DMS53 treated with DMSO at 0.1 percent for 48 hours (cell line): ENCODE measurements around the gene KIF14.
"Not testable (repeated sequence)": the region's sequence is repeated elsewhere in the genome, so short reads cannot be mapped to it uniquely, and the experiment has no call there.

Source experiments
- DNase-seq: peaks from one replicate; lab custom pipeline; 2025; ENCODE audit not compliant: unreplicated experiment; lab: John Stamatoyannopoulos, UW

The KIF14 gene

GRCh38 chr1:200542162-200542561 is 78.4 kb downstream of the KIF14 start:
- DNase-seq = no peak

GRCh38 chr1:200540281-200540680 is 80.3 kb downstream of the KIF14 start:
- DNase-seq = no peak

- DNase-seq = no peak
Measured at GRCh38 chr1:200538179-200538578, 82.4 kb downstream of the KIF14 start.

GRCh38 chr1:200535605-200536004 is 84.9 kb downstream of the KIF14 start:
- DNase-seq = peak; percentile 75

DNA sequence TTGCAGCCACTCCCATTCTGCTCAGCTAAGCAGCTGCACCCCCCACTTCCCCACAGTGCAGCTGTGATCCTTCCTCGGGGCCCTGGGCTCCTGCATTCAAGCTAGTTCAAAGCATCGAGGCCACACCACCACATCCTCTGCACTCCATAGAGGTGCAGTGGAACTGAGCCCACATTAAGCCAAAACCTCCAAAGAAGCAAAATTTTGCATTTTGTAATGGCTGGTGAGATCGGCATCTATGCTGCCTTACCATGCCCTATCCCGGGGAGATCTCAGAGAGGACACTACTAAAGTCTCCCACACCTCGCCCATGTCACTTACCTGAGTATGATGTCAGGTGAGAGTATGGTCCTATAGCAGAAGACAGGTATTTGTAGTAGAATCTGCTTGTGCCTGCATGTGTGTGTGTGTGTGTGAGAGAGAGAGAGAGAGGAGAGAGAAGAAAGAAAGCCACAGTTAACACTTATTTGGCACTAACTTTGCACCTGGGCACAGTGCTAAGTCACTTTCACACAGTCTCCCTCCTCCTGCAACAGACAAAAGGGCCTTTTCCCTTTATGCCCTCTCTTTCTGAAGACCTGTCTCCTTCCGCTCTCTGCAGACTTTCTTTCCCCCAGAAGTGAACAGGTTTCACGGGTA is 89.8 kb downstream of the KIF14 start:
- DNase-seq = no peak

- DNase-seq = no peak
Measured at GRCh38 chr1:200528858-200529606, 91.5 kb downstream of the KIF14 start.

- no peak for DNase-seq
Measured at GRCh38 chr1:200527670-200528069, 92.9 kb downstream of the KIF14 start.

- no peak for DNase-seq
Measured at GRCh38 chr1:200526709-200527612, 93.6 kb downstream of the KIF14 start.

GRCh38 chr1:200525090-200525987 is 95.2 kb downstream of the KIF14 start:
- DNase-seq = no peak

- DNase-seq = not testable (repeated sequence)
Measured at GRCh38 chr1:200524551-200524950, 96.0 kb downstream of the KIF14 start.

DNA sequence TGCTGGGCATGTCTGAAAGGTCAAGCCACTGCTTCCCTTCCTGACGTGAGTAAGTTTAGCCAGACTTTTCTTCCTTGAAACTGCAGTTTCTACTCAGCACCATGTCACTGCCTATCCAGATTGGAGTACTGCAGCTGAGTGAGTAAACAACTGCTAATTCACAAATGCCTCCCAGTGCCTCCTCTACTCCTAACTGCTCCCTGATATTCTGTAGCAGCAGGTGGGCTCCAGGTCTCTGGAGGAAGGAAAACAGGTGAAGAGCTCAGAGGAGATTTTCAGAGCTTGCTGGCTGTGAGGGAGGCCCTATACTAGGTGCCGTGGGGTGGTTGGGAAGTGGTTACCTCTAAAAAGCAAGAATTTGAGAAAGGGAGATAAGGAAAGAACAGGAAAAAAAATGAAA is 96.5 kb downstream of the KIF14 start:
- DNase-seq = no peak

- no peak for DNase-seq
Measured at GRCh38 chr1:200520735-200521134, 99.8 kb downstream of the KIF14 start.

GRCh38 chr1:200518524-200518923 is 102.0 kb downstream of the KIF14 start:
- no peak for DNase-seq

GRCh38 chr1:200512191-200512590 is 108.4 kb downstream of the KIF14 start:
- no peak for DNase-seq

- DNase-seq = peak; percentile 87
Measured at GRCh38 chr1:200510228-200510623, 110.3 kb downstream of the KIF14 start.

GRCh38 chr1:200506471-200506870 is 114.1 kb downstream of the KIF14 start:
- no peak for DNase-seq

- no peak for DNase-seq
Measured at GRCh38 chr1:200505257-200505656, 115.3 kb downstream of the KIF14 start.
